ENCODE data around the gene MROH2B.

Gene MROH2B

DNA sequence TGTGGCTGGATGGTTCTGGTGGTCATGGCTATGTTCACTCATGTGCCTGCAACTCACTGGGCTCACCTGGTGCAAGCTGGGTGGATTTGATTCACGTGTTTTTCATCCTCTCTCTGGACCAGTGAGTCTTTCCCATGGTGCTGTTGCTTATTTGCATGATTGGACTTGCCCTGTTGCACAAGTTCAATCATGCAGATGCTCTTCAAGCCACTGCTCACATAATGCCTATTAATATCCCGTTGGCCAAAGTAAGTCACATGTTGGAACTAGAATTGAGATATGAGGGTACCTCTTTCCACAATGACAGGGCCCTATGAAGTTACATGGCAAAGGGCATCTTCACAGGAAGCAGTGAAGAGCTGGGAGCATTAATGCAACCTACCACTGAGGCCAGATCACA lies 26.5 kb upstream of the MROH2B start:
- no peak overlapping the region for H3K9ac ChIP-seq (ENCODE audit: low read depth, low read length)
- no peak overlapping the region for H3K4me3 ChIP-seq (ENCODE audit: low read depth in 1 of 2, low read length in 2 of 2)
- no peaks in the 10 kb centered on the region for H3K27me3 ChIP-seq (ENCODE audit: insufficient read depth, low read length, poor library complexity)
- no peak for ATAC-seq (ENCODE audit: insufficient read depth, low read depth)
- H3K4me2 ChIP-seq (ENCODE audit: insufficient read depth, low read length): no peak overlapping the region
- no peak overlapping the region for H2AFZ ChIP-seq (ENCODE audit: low read depth, low read length)
- no peak for DNase-seq
- H3K4me1 ChIP-seq (ENCODE audit: insufficient read depth, low read length): no peaks in the 10 kb centered on the region
- TF ChIP-seq CTCF (IDR thresholded peaks at IDR 0.05; ENCODE audit: borderline replicate concordance, extremely low read depth, low read length, poor library complexity, severe bottlenecking): no peak
- TF ChIP-seq EZH2 (IDR thresholded peaks at IDR 0.05; ENCODE audit: borderline replicate concordance, low read depth, low read length, severe bottlenecking): no peak
- no peaks in the 10 kb centered on the region for H3K9me3 ChIP-seq (ENCODE audit: insufficient read depth, low read length, severe bottlenecking)
- H3K36me3 ChIP-seq (ENCODE audit: insufficient read depth, low read length): no peaks in the 10 kb centered on the region
- no peaks in the 10 kb centered on the region for H4K20me1 ChIP-seq (ENCODE audit: insufficient read depth, low read length)
- H3K79me2 ChIP-seq (ENCODE audit: insufficient read depth, low read length): no peaks in the 10 kb centered on the region
- no peak overlapping the region for H3K27ac ChIP-seq (ENCODE audit: low read length)

DNA sequence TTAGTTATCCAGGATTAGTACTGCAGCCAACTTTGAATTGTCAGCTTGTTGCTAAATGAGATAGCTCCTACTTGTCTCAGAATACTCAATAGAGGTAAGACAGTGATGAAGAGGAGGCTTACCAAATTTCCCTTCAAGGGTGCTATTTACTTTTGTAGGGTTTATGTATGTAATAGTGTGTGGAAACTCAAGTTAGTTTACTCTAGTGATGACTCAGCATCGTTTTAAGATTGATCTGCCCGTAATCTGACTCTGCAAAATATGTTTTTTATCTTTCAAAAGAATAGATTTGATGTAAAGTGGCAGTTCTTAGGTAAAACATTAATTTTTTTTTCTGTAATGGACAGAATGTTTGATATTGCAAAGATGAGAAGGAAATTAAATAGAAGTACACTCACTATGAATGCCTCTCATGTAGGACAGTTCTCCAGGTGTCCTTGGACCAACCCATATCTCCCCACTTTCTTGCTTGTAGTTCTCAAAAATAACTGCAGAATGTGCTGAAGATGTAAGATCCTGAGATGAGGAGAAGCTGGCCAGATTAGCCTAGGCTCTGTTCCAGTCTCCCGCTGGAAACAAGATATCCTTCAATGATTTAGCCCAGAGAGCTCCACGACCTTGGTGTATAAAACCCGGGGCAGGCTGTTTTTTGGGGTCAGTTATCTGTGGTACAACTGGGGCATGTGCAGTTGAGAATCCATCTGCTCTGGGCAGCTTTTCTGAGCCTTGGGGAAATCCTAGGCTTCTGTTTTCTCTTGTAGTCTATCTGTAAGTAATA lies 24.4 kb upstream of the MROH2B start:
- Histone ChIP-seq H3K4me2 (ENCODE audit: insufficient read depth, low read length) (no peak overlapping the region), H3K27ac (ENCODE audit: low read length) (no peak overlapping the region), H3K4me1 (ENCODE audit: insufficient read depth, low read length) (no peaks in the 10 kb centered on the region), H3K9me3 (ENCODE audit: insufficient read depth, low read length, severe bottlenecking) (no peaks in the 10 kb centered on the region), H3K9ac (ENCODE audit: low read depth, low read length) (no peak overlapping the region), H3K4me3 (ENCODE audit: low read depth in 1 of 2, low read length in 2 of 2) (no peak overlapping the region), H3K79me2 (ENCODE audit: insufficient read depth, low read length) (no peaks in the 10 kb centered on the region), H2AFZ (ENCODE audit: low read depth, low read length) (no peak overlapping the region), H3K36me3 (ENCODE audit: insufficient read depth, low read length) (no peaks in the 10 kb centered on the region), H4K20me1 (ENCODE audit: insufficient read depth, low read length) (no peaks in the 10 kb centered on the region), H3K27me3 (ENCODE audit: insufficient read depth, low read length, poor library complexity) (no peaks in the 10 kb centered on the region)
- TF ChIP-seq CTCF (IDR thresholded peaks at IDR 0.05; ENCODE audit: borderline replicate concordance, extremely low read depth, low read length, poor library complexity, severe bottlenecking) (no peak), EZH2 (IDR thresholded peaks at IDR 0.05; ENCODE audit: borderline replicate concordance, low read depth, low read length, severe bottlenecking) (no peak)
- no peak for ATAC-seq (ENCODE audit: insufficient read depth, low read depth)
- DNase-seq: no peak

DNA sequence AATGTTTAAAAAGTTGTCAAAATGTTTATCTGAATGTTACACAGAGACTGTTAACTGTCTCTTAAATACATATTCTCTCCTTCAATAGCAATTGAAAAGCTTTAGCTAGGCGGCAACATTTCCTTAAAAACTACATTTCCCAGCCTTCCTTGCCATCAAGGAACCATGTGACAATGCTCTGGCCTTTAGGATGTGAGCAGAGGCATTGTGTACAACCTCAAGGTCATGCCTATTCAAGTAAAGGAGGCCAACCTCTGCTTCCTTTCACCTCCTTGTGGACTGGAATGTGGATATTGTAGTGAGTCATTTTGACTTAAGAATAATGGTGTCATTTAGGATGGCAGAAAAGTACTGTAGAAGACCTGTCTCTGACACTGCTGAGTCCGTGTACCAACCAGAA lies 23.7 kb upstream of the MROH2B start:
- DNase-seq (no peak), ATAC-seq (ENCODE audit: insufficient read depth, low read depth) (no peak)
- no peak overlapping the region for H2AFZ ChIP-seq (ENCODE audit: low read depth, low read length)
- no peak overlapping the region for H3K4me2 ChIP-seq (ENCODE audit: insufficient read depth, low read length)
- no peak overlapping the region for H3K4me3 ChIP-seq (ENCODE audit: low read depth in 1 of 2, low read length in 2 of 2)
- H3K36me3 ChIP-seq (ENCODE audit: insufficient read depth, low read length): no peaks in the 10 kb centered on the region
- no peaks in the 10 kb centered on the region for H4K20me1 ChIP-seq (ENCODE audit: insufficient read depth, low read length)
- no peaks in the 10 kb centered on the region for H3K27me3 ChIP-seq (ENCODE audit: insufficient read depth, low read length, poor library complexity)
- no peaks in the 10 kb centered on the region for H3K4me1 ChIP-seq (ENCODE audit: insufficient read depth, low read length)
- no peak overlapping the region for H3K27ac ChIP-seq (ENCODE audit: low read length)
- H3K79me2 ChIP-seq (ENCODE audit: insufficient read depth, low read length): no peaks in the 10 kb centered on the region
- no peak overlapping the region for H3K9ac ChIP-seq (ENCODE audit: low read depth, low read length)
- no peaks in the 10 kb centered on the region for H3K9me3 ChIP-seq (ENCODE audit: insufficient read depth, low read length, severe bottlenecking)
- TF ChIP-seq EZH2 (IDR thresholded peaks at IDR 0.05; ENCODE audit: borderline replicate concordance, low read depth, low read length, severe bottlenecking) (no peak), CTCF (IDR thresholded peaks at IDR 0.05; ENCODE audit: borderline replicate concordance, extremely low read depth, low read length, poor library complexity, severe bottlenecking) (no peak)
